NCI-H510A (cell line): ENCODE data around the gene RFC4.

ENCODE experiments used
- DNase-seq: peaks from one replicate; lab custom pipeline; 2025; lab: John Stamatoyannopoulos, UW

Gene RFC4

GRCh38 chr3:186787642-186788481, 18.4 kb downstream of the RFC4 start:
- DNase-seq = no peak

- no peak for DNase-seq
Observed at GRCh38 chr3:186786922-186787321, 19.4 kb downstream of the RFC4 start.

GRCh38 chr3:186785495-186786018, 20.7 kb downstream of the RFC4 start:
- no peak for DNase-seq

GRCh38 chr3:186784820-186785494, 21.3 kb downstream of the RFC4 start:
- no peak for DNase-seq

GRCh38 chr3:186783731-186784515, 22.4 kb downstream of the RFC4 start:
- peak; percentile 49 for DNase-seq

GRCh38 chr3:186783058-186783730, 23.1 kb downstream of the RFC4 start, which contains the start of gene EIF4A2:
Gene EIF4A2 (plus strand): TSS chr3:186783577. CDS start chr3:186783611, 34 bp downstream.
- DNase-seq = peak; percentile 81

- no peak for DNase-seq
Observed at GRCh38 chr3:186782542-186783057, 23.7 kb downstream of the RFC4 start.

- no peak for DNase-seq
Observed at GRCh38 chr3:186779204-186779603, 27.1 kb downstream of the RFC4 start.

- DNase-seq = no peak
Observed at GRCh38 chr3:186775999-186776398, 30.3 kb downstream of the RFC4 start.

- no peak for DNase-seq
Observed at GRCh38 chr3:186772701-186773417, 33.4 kb downstream of the RFC4 start.

GRCh38 chr3:186772281-186772694, 34.0 kb downstream of the RFC4 start:
- no peak for DNase-seq

GRCh38 chr3:186760897-186761447, 45.3 kb downstream of the RFC4 start:
- no peak for DNase-seq

GRCh38 chr3:186760141-186760833, 46.0 kb downstream of the RFC4 start:
- DNase-seq = no peak

- DNase-seq = no peak
Observed at GRCh38 chr3:186759231-186759930, 46.9 kb downstream of the RFC4 start.

GRCh38 chr3:186757686-186758220, 48.5 kb downstream of the RFC4 start:
- DNase-seq = no peak

- no peak for DNase-seq
Observed at GRCh38 chr3:186757214-186757613, 49.1 kb downstream of the RFC4 start.

- no peak for DNase-seq
Observed at GRCh38 chr3:186754871-186755270, 51.4 kb downstream of the RFC4 start.

GRCh38 chr3:186754006-186754405, 52.3 kb downstream of the RFC4 start:
- no peak for DNase-seq

- no peak for DNase-seq
Observed at GRCh38 chr3:186751480-186751879, 54.8 kb downstream of the RFC4 start.
